Activated CD8-positive, alpha-beta memory T cell treated with anti-CD3 and anti-CD28 coated beads for 36 hours (primary cell): ENCODE results near the gene MLEC. TPM values are rescaled to one million over a fixed set of nuclear protein-coding genes. Genes with fewer than 3 reads are reported as not detected.
"Not testable (repeated sequence)": the region's sequence is repeated elsewhere in the genome, so short reads cannot be mapped to it uniquely, and the experiment has no call there.

ENCODE experiments used
- CTCF ChIA-PET: fragments of 350-600 bp; sonication (Branson Sonifier 250); formaldehyde crosslinking; loops from one replicate; lab custom pipeline; 2021; ENCODE audit warnings: antibody characterized with exemption; lab: Charles Lee
- POLR2A ChIA-PET: fragments of 350-600 bp; sonication (Branson Sonifier 250); formaldehyde crosslinking; loops from one replicate; lab custom pipeline; 2021; ENCODE audit warnings: antibody characterized with exemption; lab: Charles Lee
- total RNA-seq, 2 experiments: library from RNA; stranded (reverse); gene quantifications; one replicate each; pipeline ENCODE4 v1.2.3, GENCODE V29; 2021

The MLEC gene
- total RNA-seq, 2 experiments from 2014 or later, result 128 to 132 TPM

- ChIA-PET CTCF (interaction anchor here (2.0 kb wide), 1 partner anchor 10 kb away, joined by 5 read pairs; no protein-coding TSS in a partner anchor), POLR2A (no interaction called here)
Measured at GRCh38 chr12:120658286-120659150, 28.4 kb upstream of the MLEC start.

DNA sequence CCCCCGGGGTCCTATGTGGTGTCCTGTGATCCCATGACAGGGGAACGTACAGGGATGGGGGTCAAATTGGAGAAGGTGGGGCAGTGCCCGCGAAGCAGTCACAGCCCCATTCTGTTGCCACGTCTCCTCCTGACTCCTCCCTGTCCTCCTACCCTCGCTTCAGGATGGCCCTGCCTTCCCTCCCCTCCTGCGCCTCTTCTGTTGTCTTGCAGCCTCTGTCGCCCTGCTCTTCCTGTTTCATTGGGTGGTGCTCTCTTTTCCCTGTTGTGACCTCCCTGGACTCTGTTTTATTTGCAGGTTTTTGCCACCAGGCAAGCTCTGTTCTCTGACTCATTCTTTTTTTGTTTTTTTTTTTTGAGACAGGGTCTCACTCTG is 27.8 kb upstream of the MLEC start:
- ChIA-PET POLR2A (no interaction called here), CTCF (no interaction called here)

GRCh38 chr12:120661432-120661831 is 25.5 kb upstream of the MLEC start:
- ChIA-PET CTCF (interaction anchor here (1.2 kb wide), 1 partner anchor 13 kb away, joined by 4 read pairs; no protein-coding TSS in a partner anchor), POLR2A (no interaction called here)

DNA sequence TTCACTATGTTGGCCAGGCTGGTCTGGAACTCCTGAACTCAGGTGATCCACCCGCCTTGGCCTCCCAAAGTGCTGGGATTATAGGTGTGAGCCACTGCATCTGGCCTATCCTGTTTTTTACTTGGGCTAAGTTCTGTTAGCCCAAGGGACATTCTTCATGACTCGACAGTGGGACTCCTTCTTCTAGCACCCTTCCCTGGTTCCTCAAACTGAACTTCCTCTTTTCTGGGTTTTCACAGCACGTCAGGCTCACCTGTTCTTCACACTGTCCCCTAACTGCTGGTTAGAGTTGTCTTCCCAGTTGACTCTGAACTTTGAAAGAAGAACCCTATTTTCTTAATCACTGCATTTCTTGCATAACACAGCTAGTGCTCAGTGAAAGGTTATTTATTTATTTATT is 24.1 kb upstream of the MLEC start:
- POLR2A ChIA-PET, result no interaction called here

GRCh38 chr12:120663741-120664140 is 23.2 kb upstream of the MLEC start:
- CTCF ChIA-PET, result no interaction called here

More for the DNA sequence above, 24.1 kb upstream of the MLEC start:
- CTCF ChIA-PET, result interaction anchor here (0.6 to 0.7 kb wide), 2 partner anchors 37 to 87 kb away, joined by 3 to 5 read pairs; no protein-coding TSS in a partner anchor

GRCh38 chr12:120666571-120667390 is 20.2 kb upstream of the MLEC start:
- CTCF ChIA-PET, result interaction anchor here (0.6 to 1.3 kb wide), 3 partner anchors 19 to 84 kb away, joined by 3 to 4 read pairs (median 3); no protein-coding TSS in a partner anchor
- POLR2A ChIA-PET, result no interaction called here

More at GRCh38 chr12:120663741-120664140, 23.2 kb upstream of the MLEC start:
- POLR2A ChIA-PET, result no interaction called here

DNA sequence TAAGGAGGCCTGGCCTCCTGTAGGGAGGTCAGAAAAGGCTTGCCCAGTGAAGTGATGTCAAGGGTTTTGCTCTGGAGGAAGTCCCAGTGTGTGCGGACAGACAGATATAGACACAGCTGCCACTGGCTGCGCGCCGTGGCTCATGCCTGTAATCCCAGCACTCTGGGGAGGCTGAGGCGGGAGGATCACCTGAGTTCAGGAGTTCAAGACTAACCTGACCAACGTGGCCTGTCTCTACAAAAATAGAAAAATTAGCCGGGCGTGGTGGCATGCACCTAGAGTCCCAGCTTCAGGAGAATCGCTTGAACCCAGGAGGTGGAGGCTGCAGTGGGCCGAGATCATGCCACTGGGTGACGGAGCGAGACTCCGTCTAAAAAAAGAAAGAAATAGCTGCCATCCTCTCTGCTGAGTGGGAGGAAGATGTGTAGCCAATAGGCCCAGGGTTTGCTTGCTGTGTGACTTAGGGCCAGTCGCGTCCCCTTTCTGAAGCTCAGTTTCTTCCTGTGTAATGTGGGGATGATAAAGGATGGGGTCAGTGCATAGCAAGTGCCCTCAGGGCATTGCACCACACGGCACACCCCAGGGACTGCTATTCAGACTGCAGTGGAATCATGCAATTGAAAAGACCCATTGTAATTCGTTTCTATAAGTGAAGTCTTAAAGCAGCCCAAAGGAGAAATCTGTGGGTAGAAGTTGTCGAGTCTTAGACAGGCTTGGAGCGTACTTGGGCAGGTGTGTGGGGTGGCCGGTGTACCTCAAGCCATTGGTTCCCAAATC is 18.7 kb upstream of the MLEC start:
- ChIA-PET POLR2A (no interaction called here), CTCF (interaction anchor here (1.3 kb wide), 1 partner anchor 21 kb away, joined by 4 read pairs; no protein-coding TSS in a partner anchor)

DNA sequence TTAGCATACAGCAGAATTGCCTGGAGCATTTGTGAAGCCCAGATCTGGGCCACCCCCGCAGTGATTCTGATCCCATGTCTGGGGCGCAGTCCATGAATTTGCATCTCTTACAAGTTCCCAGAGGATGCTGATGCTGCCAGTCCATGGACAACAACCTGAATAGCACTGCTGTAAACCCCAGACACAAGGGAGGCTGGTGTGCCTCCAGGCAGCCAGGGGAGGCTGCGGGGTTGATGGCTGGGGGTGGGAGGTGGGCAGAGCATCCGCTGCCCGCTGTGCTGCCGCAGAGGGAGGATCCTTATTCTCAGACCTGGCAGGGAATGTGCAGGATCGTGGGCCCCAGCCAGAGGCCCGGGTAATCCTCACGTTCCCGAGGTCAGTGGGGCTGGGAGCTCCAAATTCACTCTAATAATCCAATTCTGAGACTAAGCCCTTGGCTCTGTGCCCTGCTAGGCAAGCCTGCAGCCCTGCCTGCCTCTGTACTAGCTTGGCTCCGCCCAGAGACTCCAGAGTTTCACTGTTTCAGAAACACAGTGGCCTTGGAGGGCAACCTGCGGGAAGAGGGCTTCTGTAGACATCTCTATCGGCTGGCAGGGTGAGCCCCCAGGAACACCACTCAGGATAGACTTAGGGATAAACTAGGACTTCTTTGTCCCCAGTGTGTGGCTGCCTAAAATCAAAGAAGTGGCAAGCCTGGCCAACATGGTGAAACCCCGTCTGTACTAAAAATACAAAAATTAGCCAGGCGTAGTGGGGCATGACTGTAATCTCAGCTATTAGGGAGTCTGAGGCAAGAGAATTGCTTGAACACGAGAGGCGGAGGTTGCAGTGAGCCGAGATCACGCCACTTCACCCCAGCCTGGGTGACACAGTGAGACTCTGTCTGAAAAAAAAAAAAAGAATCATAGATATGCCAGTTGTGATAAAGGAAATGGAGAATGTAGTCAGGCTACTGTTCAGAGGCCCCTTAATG is 17.8 kb upstream of the MLEC start:
- ChIA-PET CTCF (no interaction called here), POLR2A (no interaction called here)

GRCh38 chr12:120670237-120670636 is 16.7 kb upstream of the MLEC start:
- CTCF ChIA-PET, POLR2A ChIA-PET: not testable (repeated sequence)

- ChIA-PET POLR2A (no interaction called here), CTCF (no interaction called here)
Measured at GRCh38 chr12:120670667-120671066, 16.3 kb upstream of the MLEC start.

GRCh38 chr12:120674097-120674636 is 12.8 kb upstream of the MLEC start:
- CTCF ChIA-PET, result no interaction called here
- POLR2A ChIA-PET, result no interaction called here

- CTCF ChIA-PET, result interaction anchor here (0.8 kb wide), 1 partner anchor 31 kb away, joined by 3 read pairs; no protein-coding TSS in a partner anchor
- POLR2A ChIA-PET, result no interaction called here
Measured at GRCh38 chr12:120677765-120678473, 9.0 kb upstream of the MLEC start.

GRCh38 chr12:120678572-120678971 is 8.4 kb upstream of the MLEC start:
- ChIA-PET CTCF (interaction anchor here (0.8 kb wide), 1 partner anchor 32 kb away, joined by 3 read pairs; no protein-coding TSS in a partner anchor), POLR2A (no interaction called here)

- CTCF ChIA-PET, result no interaction called here
- POLR2A ChIA-PET, result no interaction called here
Measured at GRCh38 chr12:120680165-120680738, 6.7 kb upstream of the MLEC start.

DNA sequence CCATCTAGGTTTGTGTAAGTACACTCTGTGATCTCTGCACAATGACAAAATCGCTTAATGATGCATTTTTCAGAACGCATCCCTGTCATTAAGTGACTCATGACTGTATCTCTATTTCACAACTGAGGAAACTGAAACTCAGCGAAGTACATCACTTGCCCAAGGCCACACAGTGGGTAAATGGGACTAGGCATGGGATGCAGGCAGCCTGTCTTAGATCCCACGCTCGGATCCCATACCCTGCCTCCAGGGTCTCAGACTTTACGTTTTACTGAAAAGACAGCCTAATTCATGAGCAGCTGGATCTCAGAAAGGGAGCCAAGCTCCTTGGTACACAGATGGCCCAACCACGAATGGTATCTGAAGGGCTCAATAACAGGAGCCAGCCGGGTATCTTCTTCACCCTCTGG is 2.4 kb upstream of the MLEC start:
- CTCF ChIA-PET, result no interaction called here
- POLR2A ChIA-PET, result no interaction called here

- POLR2A ChIA-PET, result interaction anchor here (0.7 kb wide), 1 partner anchor 240 kb away, joined by 3 read pairs; no protein-coding TSS in a partner anchor
- CTCF ChIA-PET, result interaction anchor here (0.6 kb wide), 1 partner anchor 384 kb away, joined by 3 read pairs; no protein-coding TSS in a partner anchor
Measured at GRCh38 chr12:120685522-120685921, 1.4 kb upstream of the MLEC start.
